HuH-7.5 (cell line): ENCODE results near the gene TIMMDC1.
"Not testable (repeated sequence)": the region's sequence is repeated elsewhere in the genome, so short reads cannot be mapped to it uniquely, and the experiment has no call there.

Experiments used
- DNase-seq: peaks from one replicate; pipeline ENCODE4 v3.0.0; 2011; ENCODE audit warnings: low spot score

TIMMDC1 gene

DNA sequence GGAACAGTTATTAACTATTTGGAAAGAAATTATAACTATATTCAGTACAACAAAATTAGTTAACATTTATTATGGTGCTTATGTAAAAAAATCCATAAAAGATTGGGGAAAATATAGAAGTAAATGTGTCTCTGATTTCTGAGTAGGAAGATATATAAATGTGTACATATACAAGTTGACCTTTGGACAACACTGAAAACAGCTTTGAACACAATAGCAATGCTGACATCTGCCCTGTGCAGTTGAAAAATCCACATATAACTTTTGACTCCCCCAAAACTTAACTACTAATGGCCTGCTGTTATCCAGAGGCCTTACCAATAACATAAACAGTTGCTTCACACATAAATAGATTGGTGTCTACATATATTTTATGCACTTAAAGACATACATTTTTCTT lies 12.3 kb downstream of the TIMMDC1 start:
- no peak for DNase-seq

DNA sequence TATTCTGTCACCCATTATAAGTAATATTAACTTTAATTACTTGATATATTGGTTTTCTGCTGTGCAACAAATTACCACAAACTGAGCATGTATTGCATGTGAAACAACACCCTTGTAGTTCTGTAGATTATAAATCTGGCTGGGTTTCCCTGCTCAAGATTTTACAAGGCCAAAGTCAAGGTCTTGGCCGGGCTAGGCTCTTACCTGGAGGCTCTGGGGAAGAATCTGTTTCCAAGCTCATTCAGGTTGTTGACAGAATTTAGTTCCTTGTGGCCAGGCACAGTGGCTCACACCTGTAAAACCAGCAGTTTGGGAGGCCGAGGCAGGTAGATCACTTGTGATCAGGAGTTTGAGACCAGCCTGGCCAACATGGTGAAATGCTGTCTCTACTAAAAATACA lies 16.3 kb downstream of the TIMMDC1 start:
- no peak for DNase-seq

DNA sequence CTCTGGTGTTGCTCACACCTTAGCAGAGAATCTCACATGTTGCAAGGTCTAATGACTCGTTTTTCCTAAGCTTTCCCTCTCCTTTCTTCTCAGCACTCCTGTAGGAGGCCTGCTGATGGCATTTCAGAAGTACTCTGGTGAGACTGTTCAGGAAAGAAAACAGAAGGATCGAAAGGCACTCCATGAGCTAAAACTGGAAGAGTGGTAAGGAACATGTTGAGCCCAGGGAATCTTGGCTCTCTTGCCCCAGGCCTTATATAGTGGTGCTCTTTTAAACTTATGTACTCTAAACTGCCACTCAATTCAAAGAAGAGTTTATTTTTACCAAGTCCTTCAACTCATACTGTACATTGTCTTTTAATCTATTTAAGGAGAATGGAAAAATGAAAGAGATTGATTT lies 18.8 kb downstream of the TIMMDC1 start:
- DNase-seq, result no peak

DNA sequence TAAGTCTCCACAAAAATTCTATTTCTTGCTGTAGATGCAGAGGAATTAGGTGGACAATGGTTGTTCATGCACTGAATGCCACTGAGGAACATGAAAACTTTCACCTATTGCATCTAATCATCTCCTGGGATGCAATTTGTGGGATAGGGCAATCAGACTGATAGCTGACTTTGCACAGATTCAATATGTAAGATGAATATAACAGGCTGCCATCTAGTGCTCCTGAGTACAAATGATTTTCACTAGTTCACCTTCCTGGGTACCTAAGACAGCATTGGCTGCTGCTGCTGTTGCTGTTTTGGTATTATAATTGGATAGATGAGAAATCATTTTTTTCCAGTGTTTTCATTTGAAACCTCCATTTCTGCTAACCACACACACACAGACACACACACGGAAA lies 19.7 kb downstream of the TIMMDC1 start:
- no peak for DNase-seq

DNA sequence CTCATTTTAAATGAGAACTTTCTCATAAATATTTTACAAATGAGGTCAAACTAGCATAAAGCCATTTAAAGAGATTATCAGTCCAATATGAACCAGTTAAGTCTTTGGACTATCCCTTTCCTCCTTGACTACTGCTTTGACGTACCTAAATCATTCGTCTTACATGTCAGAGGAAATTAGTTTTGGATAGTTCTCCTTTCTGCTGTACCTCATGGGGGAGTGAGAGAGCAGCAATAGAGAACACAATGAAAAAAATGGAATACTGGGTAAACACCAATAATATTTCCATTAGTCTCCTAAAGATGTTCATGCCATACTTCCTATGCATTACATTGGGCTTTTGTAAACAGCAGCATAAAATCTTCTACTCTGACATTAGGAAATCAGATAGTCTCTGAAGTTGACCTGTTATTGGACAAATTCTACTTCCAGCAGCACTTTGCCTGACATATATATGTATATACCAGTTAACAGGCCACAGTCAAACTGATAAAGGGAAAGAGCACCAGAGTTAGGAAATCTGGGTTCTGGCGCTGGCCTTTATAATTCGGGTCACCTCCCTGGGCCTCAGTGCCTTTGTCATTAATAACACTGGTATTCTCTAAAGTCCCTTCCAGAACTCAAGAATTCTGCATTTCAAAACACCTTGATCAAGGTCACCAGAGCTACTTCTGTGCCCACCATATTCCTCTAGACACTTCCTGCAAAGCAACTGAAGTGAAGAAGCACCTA lies 26.8 kb downstream of the TIMMDC1 start:
- DNase-seq, result no peak

DNA sequence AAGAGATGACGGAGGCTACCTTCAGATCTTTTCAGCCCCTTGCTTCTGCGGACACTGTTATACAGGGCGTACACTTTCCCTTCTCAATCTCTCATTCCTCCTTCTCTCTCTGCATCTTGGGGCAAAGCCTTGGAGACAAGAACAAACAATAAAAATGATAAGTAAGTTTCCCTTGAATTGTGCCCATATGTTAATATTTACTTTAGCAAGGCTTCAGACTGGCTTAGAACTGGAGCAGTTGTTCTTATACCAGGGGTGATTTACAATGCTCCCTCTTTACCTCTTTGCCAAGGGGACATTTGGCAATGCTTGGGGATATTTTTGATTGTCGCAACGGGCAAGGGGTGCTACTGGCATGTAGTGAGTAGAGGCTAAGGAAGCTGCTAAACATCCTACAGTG lies 29.4 kb downstream of the TIMMDC1 start:
- no peak for DNase-seq

DNA sequence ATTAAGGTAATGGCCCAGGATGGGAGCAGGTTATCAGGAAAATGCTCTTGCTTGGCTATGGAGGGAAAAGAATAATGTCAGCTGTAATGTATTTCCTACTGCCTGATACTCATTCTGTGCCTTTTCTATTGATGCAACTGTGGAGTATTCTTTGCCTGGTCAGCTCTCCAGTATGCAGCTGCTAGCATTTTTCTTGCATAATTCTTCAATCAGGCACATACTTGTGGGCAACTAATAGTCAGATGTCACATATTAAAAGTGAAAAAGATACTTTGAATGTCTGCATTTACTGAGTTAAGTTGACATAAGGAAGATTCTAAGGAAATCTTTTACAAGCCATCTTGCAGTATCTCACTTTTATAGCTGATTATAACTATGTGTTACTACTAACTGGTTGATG lies 31.5 kb downstream of the TIMMDC1 start:
- DNase-seq, result no peak

DNA sequence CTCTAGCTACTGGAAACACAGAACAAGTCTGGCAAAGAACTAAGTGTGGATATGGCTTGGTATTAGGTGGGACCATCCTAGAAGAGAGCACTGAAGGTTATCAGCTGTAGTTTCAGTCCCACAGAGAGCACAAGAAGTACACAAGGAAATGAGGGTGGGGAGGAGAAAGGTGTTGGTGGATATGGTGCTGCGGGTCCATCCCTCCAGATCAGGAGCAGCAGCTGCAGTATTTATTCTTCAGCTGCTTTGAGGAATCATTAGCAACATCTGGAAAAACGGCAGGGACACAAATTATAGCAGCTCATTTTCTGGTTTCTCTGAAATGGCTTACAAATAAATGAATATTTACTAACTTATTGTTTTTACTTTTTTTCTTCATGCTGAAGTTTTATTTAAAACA lies 32.1 kb downstream of the TIMMDC1 start:
- no peak for DNase-seq

DNA sequence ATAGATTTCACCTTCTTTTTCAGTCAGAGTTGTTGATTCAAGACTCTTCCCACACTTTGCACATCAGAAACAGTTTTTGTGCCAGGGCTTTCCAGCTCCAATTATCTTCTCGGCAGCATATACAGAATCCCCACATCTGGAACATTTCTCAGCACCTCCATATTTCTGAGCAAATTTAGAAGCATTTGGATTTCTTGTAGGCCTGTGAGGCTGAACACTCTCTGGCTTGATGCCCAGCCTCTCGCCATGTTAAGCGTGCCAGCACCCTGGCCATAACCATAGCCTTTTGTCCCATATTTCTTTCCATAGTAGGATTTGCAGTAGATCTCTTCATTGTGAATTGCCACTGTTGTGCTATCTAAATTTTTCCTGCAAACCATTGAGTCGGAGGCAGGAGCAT lies 32.8 kb downstream of the TIMMDC1 start:
- DNase-seq, result no peak

DNA sequence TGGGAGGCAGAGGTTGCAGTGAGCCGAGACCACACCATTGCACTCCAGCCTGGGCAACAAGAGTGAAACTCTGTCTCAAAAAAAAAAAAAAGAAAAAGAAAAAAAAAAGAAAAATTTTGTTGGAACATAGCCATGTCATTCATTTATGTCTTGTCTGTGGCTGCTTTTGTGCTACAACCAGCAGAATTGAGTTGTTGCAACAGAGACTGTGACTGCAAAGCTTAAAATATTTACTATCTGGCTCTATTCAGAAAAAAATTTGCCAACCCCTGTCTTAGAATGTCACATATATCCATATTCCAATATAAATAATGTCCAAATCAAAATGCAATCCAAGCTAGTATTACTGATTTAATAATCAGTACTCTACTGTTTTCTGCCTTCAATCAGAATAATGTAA lies 35.9 kb downstream of the TIMMDC1 start:
- DNase-seq, result no peak

DNA sequence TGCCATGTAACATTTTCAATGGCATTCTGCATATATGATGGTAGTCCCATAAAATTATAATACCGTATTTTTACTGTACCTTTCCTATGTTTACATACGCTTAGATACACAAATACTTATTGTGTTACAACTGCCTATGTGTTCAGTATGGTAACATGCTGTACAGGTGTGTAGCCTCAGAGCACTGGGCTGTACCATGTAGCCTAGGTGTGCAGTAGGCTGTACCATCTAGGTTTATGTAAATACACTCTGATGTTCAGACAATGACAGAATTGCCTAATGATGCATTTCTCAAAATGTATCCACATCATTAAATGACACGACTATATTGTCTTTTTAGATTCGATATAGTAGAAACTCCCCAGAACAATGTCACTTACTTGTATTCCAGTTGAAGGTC lies 38.4 kb downstream of the TIMMDC1 start:
- no peak for DNase-seq

DNA sequence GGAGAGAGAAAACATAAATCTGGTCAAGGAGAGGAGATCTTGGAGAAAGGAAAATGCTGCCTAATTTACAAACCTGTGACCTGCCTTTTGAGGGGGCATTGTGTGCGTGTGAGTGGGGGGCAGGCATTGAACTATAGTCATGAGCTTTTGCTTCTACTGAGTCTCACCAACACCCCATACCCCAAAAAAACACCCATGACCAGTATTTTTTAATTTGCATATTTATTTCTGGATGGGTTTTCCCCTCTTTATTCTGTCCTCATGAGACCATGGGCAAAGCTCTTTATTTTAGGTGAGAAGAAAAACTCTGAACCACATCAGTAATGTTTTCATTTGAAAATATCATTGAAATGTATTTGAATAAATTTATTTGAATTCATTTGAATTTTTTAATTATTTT lies 40.4 kb downstream of the TIMMDC1 start:
- no peak for DNase-seq

DNA sequence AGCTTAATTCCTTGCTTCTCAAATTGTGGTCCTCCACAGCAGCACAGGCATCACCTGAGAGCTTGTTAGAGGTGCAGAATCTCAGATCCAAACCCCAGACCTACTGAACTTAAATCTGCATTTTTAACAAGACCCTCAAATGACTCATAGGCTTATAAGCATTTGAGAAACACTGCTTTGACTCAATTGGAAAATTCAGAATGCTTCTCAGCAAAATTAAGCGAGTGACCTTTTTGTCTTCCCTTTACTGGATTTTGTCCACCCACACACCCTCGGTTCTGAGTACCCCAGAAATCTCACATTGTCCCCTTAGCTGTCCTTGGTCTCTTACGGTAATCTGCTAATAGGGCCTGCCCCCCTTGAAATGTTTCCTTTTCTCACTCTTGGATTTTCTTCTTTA lies 43.2 kb downstream of the TIMMDC1 start:
- DNase-seq, result no peak

DNA sequence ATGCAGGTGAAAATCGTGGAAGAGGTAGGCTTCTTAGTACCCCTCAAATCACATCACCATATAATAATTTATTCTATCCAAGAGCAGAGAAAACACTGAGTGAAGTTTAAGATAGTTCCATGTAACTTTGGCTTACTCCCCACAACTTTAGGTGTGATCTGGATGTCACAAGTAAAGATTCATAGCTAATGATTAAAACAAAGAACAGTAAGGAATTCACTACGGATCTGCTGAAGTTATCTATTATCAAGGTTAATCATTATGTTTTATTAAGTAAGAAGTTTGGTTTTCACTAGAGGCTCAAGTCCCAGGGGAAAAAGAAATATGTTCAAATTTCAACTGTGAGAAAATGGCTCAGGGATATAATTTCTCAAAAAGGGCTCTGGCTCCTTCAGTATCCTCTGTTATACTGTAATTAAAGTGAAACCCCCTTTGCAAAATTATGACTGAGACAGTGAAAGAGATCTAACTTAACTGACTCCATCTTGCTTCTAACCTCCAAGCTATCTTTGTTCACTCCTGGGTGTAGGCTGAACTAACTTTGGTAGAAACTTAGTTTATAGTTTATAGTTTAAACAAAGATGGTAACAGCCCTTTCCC lies 43.9 kb downstream of the TIMMDC1 start:
- no peak for DNase-seq

DNA sequence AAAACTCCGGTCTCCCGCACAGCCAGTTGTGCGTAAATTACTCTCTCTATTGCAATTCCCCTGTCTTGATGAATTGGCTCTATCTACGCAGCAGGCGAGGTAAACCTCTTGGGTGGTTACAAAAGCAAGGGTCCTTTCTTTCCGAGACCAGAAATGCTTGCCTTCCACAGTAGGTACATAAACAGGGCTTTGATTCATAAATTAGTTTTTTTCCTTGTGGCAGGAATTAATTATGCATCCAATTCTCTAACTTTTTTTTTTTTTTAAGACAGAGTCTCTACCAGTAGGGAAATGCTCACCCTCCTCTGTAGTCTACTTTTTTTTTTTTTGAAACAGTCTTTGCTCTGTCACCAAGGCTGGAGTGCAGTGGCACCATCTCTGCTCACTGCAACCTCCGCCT lies 44.8 kb downstream of the TIMMDC1 start:
- DNase-seq, result no peak

DNA sequence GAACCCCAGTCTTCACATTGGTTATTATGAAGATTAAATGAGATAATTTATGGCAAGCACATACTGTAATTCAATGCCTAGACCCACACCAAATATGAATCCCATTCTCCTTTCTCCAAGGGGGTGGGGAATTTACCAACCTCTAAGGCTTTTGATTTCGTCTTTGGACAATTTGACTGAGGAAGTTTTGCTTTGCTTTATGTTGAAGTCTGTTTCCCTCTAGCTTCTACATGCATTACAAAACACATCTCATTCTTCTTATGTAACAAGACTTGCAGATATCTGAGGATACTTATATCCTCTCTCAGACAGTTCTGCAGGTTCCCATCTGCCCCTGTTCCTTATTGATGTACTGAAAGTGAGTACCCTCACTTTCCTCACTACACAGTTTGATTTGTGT lies 48.9 kb downstream of the TIMMDC1 start:
- no peak for DNase-seq

DNA sequence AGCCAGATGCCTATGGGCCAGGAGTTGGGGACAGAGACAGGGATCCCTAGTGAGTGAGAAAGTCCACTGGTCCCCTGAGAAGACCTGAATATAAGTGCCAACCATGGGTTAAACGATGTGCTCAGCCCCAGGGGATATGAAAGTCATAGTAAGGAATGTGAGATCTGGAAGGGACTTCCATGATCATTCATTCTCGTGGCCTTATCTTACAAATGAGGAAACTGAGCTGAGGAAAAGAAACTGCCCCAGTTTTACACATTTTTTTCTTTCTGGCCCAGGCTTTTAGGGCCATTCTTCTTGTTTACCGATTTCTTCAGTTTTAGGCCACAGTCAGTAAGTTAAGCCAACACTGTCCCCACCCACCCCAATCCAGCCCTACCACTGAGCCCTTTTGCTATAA lies 50.0 kb downstream of the TIMMDC1 start:
- DNase-seq, result no peak

DNA sequence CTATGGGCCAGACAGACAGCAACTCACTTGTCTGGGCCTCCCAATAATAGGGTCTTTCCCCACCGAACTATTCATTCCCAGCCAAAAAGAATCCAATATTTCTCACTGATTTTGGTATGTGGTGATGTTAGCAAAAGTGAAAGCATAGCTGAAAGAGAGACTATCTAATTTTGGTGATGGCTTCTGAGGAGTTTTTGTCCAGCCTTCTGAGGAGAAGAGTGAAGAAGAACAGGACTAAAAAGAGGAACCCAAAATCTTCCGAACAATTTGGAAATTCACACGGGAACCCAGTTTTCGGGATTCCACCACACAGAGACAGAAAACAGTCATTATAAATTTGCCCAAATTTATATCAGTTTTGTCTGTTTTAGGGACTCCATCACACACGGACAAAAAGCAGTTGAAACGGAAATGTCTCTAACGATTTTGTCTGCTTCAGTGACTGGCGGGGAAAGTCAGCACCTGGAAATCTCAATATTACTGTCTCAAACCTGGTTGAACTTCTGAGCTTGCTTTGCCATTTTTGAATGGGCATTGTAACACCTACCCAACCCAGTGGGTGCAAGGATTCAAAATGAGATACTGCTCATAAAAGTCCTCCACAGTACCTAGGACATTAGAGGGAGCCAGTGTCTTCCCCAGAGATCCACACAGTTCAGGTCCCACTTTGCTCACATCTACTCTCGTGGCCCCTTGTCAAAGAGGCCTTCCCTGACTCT lies 52.0 kb downstream of the TIMMDC1 start:
- no peak for DNase-seq

DNA sequence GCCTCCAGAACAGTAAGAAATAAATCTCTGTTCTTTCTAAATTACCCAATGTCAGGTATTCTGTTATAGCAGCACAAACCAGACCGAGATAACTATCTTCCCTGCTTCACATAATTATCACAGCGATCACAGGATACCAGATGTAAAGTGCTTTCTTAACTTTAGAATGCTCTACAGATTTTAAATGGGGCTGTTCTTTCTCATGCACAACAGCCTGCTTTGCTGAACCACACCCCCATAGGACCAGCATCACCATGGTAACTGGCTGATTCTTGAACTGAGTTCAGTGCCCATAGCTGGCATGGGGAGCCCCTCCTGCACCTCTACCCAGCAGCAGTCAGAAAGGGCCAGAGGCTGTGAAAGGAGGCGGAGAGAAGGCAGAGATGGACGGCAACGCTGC lies 53.3 kb downstream of the TIMMDC1 start:
- no peak for DNase-seq

DNA sequence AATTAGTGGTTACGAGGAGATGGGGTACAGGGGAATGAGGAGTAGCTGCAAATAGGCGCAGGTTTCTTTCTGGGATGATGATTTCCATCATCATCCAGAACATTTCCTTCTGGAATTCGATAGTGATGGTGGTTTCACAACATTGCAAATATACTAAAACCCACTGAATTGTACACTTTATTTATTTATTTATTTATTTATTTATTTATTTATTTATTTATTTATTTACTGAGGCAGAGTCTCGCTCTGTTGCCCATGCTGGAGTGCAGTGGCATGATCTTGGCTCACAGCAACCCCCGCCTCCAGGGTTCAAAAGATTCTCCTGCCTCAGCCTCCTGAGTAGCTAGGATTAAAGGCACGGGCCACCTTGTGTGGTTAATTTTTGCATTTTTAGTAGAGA lies 54.6 kb downstream of the TIMMDC1 start:
- not testable (repeated sequence) for DNase-seq

DNA sequence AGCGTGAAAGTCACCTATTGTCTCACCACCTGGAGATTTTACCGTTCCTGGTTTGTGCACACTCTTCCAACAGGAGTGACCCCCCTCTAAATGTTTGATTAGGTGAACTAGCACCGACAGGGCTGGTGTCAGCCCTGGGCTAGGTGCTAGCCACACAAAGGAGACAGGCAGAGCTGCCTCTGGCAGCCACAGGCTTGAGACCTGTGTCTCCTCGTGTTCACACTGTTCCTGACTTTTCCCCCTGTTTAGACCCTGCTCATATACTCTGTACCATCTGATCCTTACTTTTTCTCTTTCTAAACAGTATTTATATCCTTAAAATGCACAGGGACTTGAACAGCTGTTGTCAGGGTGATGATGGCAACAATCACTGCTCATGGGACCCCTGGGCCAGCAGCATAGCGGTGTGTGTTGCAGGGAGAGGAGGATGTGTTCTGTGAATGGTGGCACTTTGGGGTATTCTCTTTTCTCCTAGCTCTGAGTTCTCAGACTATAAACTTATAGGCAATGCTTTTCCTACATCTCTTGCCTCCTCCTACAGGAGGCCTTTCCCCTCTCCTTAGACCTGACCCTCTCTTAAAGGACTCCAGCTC lies 55.6 kb downstream of the TIMMDC1 start:
- DNase-seq, result no peak

DNA sequence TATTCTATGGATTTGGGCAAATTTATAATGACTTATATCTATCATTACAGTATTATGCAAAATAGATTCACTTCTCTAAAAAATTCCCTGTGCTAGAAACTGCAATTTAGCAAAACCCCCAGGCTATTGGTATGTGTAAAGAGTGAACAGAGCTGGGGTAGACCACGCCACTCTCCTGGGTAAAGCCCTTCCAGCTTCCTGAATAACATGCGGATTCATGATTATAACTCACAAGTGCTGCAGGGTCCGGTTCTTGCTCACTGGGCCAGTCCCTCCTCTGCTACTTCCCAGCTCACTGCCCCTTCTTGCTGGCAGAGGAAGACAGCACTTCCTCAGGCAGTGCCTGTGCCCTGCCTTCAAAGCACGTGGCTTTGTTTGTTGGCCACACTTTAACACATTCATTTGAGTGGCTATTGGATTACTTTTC lies 57.0 kb downstream of the TIMMDC1 start:
- no peak for DNase-seq

DNA sequence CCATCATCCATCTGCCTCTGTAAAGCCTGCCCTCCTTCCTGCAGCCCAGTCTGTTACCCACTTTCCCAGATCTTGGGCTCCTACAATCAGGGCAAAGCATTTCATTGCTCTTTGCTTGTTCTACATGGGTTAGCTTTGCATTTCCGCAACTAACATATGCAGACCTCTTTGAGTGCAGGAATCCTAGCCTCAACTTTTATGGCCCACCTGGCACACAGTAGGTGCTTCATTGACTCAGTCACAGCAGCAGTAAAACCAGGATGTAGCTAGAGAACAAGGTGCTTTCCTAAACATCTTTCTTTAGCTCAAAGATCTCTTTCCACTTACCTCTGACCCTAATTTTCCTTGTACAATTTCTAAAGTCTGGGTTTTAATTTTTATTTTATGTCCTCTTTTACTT lies 57.6 kb downstream of the TIMMDC1 start:
- DNase-seq, result no peak
